Endothelial cell (in vitro differentiated cells): ENCODE results near the gene RAMP2. TPM values are rescaled to one million over a fixed set of nuclear protein-coding genes. Genes with fewer than 3 reads are reported as not detected.

ENCODE experiments used
- DNase-seq: peaks from one replicate; pipeline ENCODE4 v3.0.0; 2021; ENCODE audit warnings: low spot score
- H3K27ac Mint-ChIP-seq: one replicate; pipeline ENCODE4 v1.8.0; 2021; ENCODE audit warnings: mixed read lengths, inconsistent platforms; ENCODE audit not compliant: unreplicated experiment
- H3K27me3 Mint-ChIP-seq: one replicate; pipeline ENCODE4 v1.8.0; 2021; ENCODE audit warnings: mild to moderate bottlenecking, moderate library complexity, mixed read lengths, inconsistent platforms; ENCODE audit not compliant: unreplicated experiment
- H3K36me3 Mint-ChIP-seq: one replicate; pipeline ENCODE4 v1.8.0; 2021; ENCODE audit warnings: mild to moderate bottlenecking, low read depth, mixed read lengths, inconsistent platforms; ENCODE audit not compliant: unreplicated experiment
- H3K4me1 Mint-ChIP-seq: one replicate; pipeline ENCODE4 v1.8.0; 2021; ENCODE audit warnings: mild to moderate bottlenecking, mixed read lengths, inconsistent platforms; ENCODE audit not compliant: unreplicated experiment
- H3K4me3 Mint-ChIP-seq: one replicate; pipeline ENCODE4 v1.8.0; 2021; ENCODE audit warnings: mild to moderate bottlenecking, mixed read lengths, inconsistent platforms; ENCODE audit not compliant: unreplicated experiment
- H3K9me3 Mint-ChIP-seq: one replicate; pipeline ENCODE4 v1.8.0; 2021; ENCODE audit warnings: mixed read lengths, inconsistent platforms; ENCODE audit not compliant: unreplicated experiment
- total RNA-seq: library from RNA; stranded (reverse); fragmentation: NEBNext Ultra II Directional; extraction: Animal tissue kit (Norgen Biotek cat#: 25700); gene quantifications from one replicate; pipeline ENCODE4 v1.2.1, GENCODE V29; 2021; ENCODE audit not compliant: unreplicated experiment
- TF ChIP-seq, protein P1 (sequence below): fragments of 200-600 bp; sonication (generic); IDR thresholded peaks from one replicate; pipeline ENCODE4 v1.5.0; 2021; ENCODE audit warnings: antibody characterized with exemption; ENCODE audit not compliant: unreplicated experiment

The RAMP2 gene
- total RNA-seq, 1 donor from 2014 or later: 630 TPM

DNA sequence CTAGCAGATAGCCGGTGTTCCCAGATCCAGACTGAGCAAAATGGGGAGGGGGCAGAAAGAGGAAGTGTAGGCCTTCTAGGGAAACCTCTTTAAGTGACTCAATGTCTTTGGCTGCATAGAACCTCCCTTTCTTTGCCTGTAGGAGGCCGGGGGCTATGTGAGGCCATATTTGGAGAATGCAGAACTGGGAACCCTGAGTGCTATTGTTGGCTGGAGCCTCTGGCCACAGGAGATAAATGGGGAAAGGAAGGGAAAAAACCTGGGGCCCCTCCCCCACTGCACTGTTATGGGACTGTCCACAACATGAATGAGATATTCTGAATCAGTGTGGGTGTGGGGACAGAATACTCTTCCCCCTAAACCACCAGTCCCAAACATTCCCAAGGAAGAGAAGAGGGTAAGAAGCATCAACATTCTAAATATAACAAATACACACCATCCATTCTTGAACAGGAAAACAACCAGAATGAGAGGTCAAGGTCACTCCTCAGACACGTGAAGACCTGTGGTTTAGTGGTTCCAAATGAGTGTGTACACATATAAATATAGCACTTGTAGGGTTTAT, 14.6 kb downstream of the RAMP2 start:
- H3K36me3 Mint-ChIP-seq: peaks cover 3% of the 10 kb centered on the region
- peak overlapping the region; percentile 99 for H3K27ac Mint-ChIP-seq
- H3K9me3 Mint-ChIP-seq: no peaks in the 10 kb centered on the region
- H3K4me1 Mint-ChIP-seq: peaks cover 53% of the 10 kb centered on the region
- H3K4me3 Mint-ChIP-seq: peak overlapping the region; percentile 67
- TF ChIP-seq, protein P1, sequence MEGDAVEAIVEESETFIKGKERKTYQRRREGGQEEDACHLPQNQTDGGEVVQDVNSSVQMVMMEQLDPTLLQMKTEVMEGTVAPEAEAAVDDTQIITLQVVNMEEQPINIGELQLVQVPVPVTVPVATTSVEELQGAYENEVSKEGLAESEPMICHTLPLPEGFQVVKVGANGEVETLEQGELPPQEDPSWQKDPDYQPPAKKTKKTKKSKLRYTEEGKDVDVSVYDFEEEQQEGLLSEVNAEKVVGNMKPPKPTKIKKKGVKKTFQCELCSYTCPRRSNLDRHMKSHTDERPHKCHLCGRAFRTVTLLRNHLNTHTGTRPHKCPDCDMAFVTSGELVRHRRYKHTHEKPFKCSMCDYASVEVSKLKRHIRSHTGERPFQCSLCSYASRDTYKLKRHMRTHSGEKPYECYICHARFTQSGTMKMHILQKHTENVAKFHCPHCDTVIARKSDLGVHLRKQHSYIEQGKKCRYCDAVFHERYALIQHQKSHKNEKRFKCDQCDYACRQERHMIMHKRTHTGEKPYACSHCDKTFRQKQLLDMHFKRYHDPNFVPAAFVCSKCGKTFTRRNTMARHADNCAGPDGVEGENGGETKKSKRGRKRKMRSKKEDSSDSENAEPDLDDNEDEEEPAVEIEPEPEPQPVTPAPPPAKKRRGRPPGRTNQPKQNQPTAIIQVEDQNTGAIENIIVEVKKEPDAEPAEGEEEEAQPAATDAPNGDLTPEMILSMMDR: peak; percentile 32
- peak; percentile 50 for DNase-seq
- peaks cover 3% of the 10 kb centered on the region for H3K27me3 Mint-ChIP-seq

DNA sequence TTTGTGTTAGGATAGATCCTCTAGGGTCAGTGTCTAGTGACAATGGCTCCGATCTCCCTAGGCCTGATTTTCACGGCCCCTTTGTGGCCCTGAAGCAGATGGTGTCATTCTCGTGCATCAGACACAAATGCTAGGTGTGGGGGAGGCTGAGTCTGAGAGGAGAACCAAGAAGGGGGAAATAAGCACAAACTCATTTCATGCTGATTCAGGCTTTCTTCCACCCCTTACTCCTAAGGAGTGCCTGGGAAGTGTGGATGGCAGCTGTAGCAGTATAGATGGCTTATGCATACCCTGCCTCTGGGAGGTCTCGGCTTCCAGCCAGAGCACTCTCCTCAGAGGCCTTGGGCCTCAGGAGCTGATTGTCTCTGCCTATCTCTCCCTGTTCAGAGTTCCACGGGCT, 17.5 kb downstream of the RAMP2 start:
- no peak for DNase-seq
- Mint-ChIP-seq H3K27me3 (peaks cover 10% of the 10 kb centered on the region), H3K4me3 (peak overlapping the region; percentile 52), H3K9me3 (no peaks in the 10 kb centered on the region), H3K4me1 (peaks cover 51% of the 10 kb centered on the region), H3K27ac (no peak overlapping the region), H3K36me3 (peaks cover 8% of the 10 kb centered on the region)
- TF ChIP-seq, protein P1: no peak

DNA sequence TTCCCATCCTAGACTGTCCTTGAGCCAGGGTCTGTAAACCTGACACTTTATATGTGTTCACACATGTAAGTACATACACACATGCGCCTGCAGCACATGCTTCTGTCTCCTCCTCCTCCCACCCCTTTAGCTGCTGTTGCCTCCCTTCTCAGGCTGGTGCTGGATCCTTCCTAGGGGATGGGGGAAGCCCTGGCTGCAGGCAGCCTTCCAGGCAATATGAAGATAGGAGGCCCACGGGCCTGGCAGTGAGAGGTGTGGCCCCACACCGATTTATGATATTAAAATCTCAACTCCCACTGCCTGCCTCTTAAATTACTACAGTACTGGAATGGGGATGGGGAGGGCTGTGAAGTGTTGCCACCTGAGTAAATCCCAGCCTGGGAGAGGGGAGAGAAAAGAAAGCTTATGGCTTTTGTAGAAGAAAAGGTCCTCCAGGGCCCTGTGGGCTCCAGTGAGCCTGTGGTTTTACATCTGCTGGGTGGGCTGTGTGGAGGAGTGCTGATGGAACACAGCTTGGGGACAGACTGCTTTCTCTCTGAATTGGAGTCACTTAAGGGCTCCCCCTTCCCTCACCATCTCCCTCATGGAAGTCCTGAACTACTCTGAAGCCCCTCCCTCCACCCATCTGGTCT, 18.4 kb downstream of the RAMP2 start:
- peaks cover 8% of the 10 kb centered on the region for H3K36me3 Mint-ChIP-seq
- H3K27ac Mint-ChIP-seq: no peak overlapping the region
- H3K27me3 Mint-ChIP-seq: peaks cover 10% of the 10 kb centered on the region
- TF ChIP-seq, protein P1: no peak
- no peaks in the 10 kb centered on the region for H3K9me3 Mint-ChIP-seq
- H3K4me3 Mint-ChIP-seq: peak overlapping the region; percentile 57
- H3K4me1 Mint-ChIP-seq: peaks cover 43% of the 10 kb centered on the region
- no peak for DNase-seq

DNA sequence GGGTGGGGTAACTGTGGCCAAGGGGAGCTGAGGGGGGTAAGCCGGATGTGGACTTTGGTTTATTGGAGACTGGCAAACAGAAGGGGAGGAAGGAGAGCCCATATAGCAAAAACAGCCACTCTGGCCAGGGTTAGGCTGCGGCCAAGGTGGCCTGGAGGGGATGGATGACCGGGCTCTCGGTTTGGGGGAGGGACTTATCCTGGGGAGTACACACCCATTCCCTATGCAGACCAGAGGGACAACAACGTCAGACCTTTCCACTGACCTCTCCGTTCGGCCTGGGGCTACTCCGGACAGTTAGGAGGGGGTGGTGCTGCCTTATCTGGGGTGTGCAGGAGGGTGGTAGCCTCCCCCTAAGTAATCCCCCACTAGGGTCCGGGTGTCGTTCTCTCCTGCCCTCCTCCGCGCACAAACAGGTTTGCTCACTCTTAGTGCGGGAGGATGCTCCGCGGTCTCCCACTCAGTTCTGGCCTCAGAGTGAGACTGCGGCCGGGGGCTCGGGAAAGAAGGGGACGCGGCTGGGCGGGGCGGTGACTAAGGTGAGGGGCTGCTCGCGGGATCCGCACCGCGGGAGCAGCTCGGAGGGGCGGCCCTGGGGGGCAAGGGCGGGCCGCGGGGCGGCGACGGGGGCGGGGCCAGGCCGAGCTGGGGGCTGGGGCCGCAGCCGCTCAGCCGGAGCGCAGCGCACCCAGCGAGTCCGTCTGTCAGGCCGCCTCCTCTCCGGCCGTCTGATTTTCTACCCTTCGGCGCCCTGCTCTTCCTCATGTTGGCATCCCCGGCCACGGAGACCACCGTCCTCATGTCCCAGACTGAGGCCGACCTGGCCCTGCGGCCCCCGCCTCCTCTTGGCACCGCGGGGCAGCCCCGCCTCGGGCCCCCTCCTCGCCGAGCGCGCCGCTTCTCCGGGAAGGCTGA, 19.2 kb downstream of the RAMP2 start, which contains the start of gene WNK4:
TSS of gene WNK4 (plus strand) at position 675 of the 915 bp plus-strand sequence. CDS start at position 764, 89 bp downstream.
- H3K9me3 Mint-ChIP-seq: no peaks in the 10 kb centered on the region
- TF ChIP-seq, protein P1: no peak
- peak; percentile 32 for DNase-seq
- peaks cover 11% of the 10 kb centered on the region for H3K27me3 Mint-ChIP-seq
- peaks cover 38% of the 10 kb centered on the region for H3K4me1 Mint-ChIP-seq
- H3K4me3 Mint-ChIP-seq: peak within 1 kb of the TSS; percentile 83
- H3K27ac Mint-ChIP-seq: peak within 1 kb of the TSS; percentile 30
- H3K36me3 Mint-ChIP-seq: peaks cover 8% of the 10 kb centered on the region
